HK-2 (cell line): Measurements from ENCODE around the gene CCDC170.

Source experiments
- DNase-seq: peaks from one replicate; pipeline ENCODE4 v3.0.0-alpha.2; 2018; ENCODE audit not compliant: unreplicated experiment

CCDC170 gene

GRCh38 chr6:151617539-151617938 lies 123.7 kb downstream of the CCDC170 start:
- DNase-seq = no peak

- DNase-seq = no peak
Observed at GRCh38 chr6:151618717-151619116, 124.9 kb downstream of the CCDC170 start.

GRCh38 chr6:151620179-151620578 lies 126.4 kb downstream of the CCDC170 start:
- DNase-seq = no peak

GRCh38 chr6:151624071-151624470 lies 130.3 kb downstream of the CCDC170 start:
- DNase-seq = no peak

GRCh38 chr6:151624481-151624880 lies 130.7 kb downstream of the CCDC170 start:
- DNase-seq = no peak

GRCh38 chr6:151624900-151625536 lies 131.2 kb downstream of the CCDC170 start:
- DNase-seq = no peak

- DNase-seq = no peak
Observed at GRCh38 chr6:151627689-151628444, 134.1 kb downstream of the CCDC170 start.

GRCh38 chr6:151629791-151630190 lies 136.0 kb downstream of the CCDC170 start:
- no peak for DNase-seq

- no peak for DNase-seq
Observed at GRCh38 chr6:151630387-151630786, 136.6 kb downstream of the CCDC170 start.

GRCh38 chr6:151630991-151631655 lies 137.3 kb downstream of the CCDC170 start:
- DNase-seq = no peak

GRCh38 chr6:151632415-151632987 lies 138.7 kb downstream of the CCDC170 start:
- no peak for DNase-seq

GRCh38 chr6:151633526-151634335 lies 139.9 kb downstream of the CCDC170 start:
- DNase-seq = no peak

GRCh38 chr6:151634336-151634720 lies 140.5 kb downstream of the CCDC170 start:
- DNase-seq = no peak

GRCh38 chr6:151635741-151636140 lies 141.9 kb downstream of the CCDC170 start:
- no peak for DNase-seq

GRCh38 chr6:151637814-151638213 lies 144.0 kb downstream of the CCDC170 start:
- no peak for DNase-seq

GRCh38 chr6:151639750-151640149 lies 145.9 kb downstream of the CCDC170 start:
- no peak for DNase-seq

- no peak for DNase-seq
Observed at GRCh38 chr6:151641028-151641427, 147.2 kb downstream of the CCDC170 start.

GRCh38 chr6:151647976-151648639 lies 154.3 kb downstream of the CCDC170 start:
- no peak for DNase-seq

GRCh38 chr6:151649835-151650234 lies 156.0 kb downstream of the CCDC170 start:
- no peak for DNase-seq

GRCh38 chr6:151651639-151652038 lies 157.8 kb downstream of the CCDC170 start:
- DNase-seq = no peak

GRCh38 chr6:151652325-151652724 lies 158.5 kb downstream of the CCDC170 start:
- DNase-seq = no peak
